ENCODE results near the gene LMAN2. TPM values are rescaled to one million over a fixed set of nuclear protein-coding genes. Genes with fewer than 3 reads are reported as not detected.

LMAN2 gene
- total and polyA plus RNA-seq, 2 experiments from 2014 or later: 153 to 227 TPM

- ATAC-seq (no peak), DNase-seq (ENCODE audit: low spot score) (no peak)
- Histone ChIP-seq H3K36me3 (ENCODE audit: insufficient read depth) (peaks cover 5% of the 10 kb centered on the region; the same call in 1 of the 2 replicates), H3K4me3 (no peak overlapping the region), H2AFZ (no peak overlapping the region), H3K79me2 (replicated peaks; ENCODE audit: insufficient read depth) (no peaks in the 10 kb centered on the region), H3F3A (replicated peaks; ENCODE audit: low read depth) (no peaks in the 10 kb centered on the region), H3K9me2 (ENCODE audit: insufficient read depth) (no peaks in the 10 kb centered on the region), H3K27me3 (ENCODE audit: insufficient read depth) (no peaks in the 10 kb centered on the region), H3K27ac (ENCODE audit: low read depth) (no peak overlapping the region), H4K20me1 (replicated peaks; ENCODE audit: insufficient read depth) (peaks cover 3% of the 10 kb centered on the region; the same call in 1 of the 2 replicates), H3K4me1 (ENCODE audit: insufficient read depth) (no peaks in the 10 kb centered on the region), H3K4me2 (no peak overlapping the region)
- Mint-ChIP-seq H3K9me3 (no peaks in the 10 kb centered on the region), H3K27ac (no peak overlapping the region), H3K4me3 (no peak overlapping the region), H3K27me3 (ENCODE audit: insufficient read depth, low read depth, poor library complexity) (peaks cover 10% of the 10 kb centered on the region), H3K4me1 (peaks cover 14% of the 10 kb centered on the region), H3K36me3 (ENCODE audit: low read depth) (peaks cover 56% of the 10 kb centered on the region)
- TF ChIP-seq CREB1 (CRISPR knock-in tag; IDR thresholded peaks at IDR 0.05; ENCODE audit: low read depth) (no peak), ZNF114 (CRISPR knock-in tag; IDR thresholded peaks at IDR 0.05) (no peak), ZNF331 (CRISPR knock-in tag; IDR thresholded peaks at IDR 0.05; ENCODE audit: low read depth) (no peak), REST (IDR thresholded peaks at IDR 0.05; ENCODE audit: unreplicated experiment) (no peak), EZH2phosphoT487 (IDR thresholded peaks at IDR 0.05; ENCODE audit: unreplicated experiment) (no peak), NANOG (IDR thresholded peaks at IDR 0.05; ENCODE audit: borderline replicate concordance) (no peak), ETS1 (IDR thresholded peaks at IDR 0.05) (no peak), POLR2AphosphoS5 (IDR thresholded peaks at IDR 0.05; ENCODE audit: low read depth) (no peak), JUNB (IDR thresholded peaks at IDR 0.05; ENCODE audit: unreplicated experiment) (no peak), EZH2 (IDR thresholded peaks at IDR 0.05; ENCODE audit: low read depth, unreplicated experiment) (no peak), STAT1 (IDR thresholded peaks at IDR 0.05; ENCODE audit: unreplicated experiment) (no peak)
- TF ChIP-seq, protein P1, sequence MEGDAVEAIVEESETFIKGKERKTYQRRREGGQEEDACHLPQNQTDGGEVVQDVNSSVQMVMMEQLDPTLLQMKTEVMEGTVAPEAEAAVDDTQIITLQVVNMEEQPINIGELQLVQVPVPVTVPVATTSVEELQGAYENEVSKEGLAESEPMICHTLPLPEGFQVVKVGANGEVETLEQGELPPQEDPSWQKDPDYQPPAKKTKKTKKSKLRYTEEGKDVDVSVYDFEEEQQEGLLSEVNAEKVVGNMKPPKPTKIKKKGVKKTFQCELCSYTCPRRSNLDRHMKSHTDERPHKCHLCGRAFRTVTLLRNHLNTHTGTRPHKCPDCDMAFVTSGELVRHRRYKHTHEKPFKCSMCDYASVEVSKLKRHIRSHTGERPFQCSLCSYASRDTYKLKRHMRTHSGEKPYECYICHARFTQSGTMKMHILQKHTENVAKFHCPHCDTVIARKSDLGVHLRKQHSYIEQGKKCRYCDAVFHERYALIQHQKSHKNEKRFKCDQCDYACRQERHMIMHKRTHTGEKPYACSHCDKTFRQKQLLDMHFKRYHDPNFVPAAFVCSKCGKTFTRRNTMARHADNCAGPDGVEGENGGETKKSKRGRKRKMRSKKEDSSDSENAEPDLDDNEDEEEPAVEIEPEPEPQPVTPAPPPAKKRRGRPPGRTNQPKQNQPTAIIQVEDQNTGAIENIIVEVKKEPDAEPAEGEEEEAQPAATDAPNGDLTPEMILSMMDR (conservative IDR thresholded peaks at IDR 0.05; ENCODE audit: low read depth in 2 of 2): no peak
- TF ChIP-seq, protein P2, sequence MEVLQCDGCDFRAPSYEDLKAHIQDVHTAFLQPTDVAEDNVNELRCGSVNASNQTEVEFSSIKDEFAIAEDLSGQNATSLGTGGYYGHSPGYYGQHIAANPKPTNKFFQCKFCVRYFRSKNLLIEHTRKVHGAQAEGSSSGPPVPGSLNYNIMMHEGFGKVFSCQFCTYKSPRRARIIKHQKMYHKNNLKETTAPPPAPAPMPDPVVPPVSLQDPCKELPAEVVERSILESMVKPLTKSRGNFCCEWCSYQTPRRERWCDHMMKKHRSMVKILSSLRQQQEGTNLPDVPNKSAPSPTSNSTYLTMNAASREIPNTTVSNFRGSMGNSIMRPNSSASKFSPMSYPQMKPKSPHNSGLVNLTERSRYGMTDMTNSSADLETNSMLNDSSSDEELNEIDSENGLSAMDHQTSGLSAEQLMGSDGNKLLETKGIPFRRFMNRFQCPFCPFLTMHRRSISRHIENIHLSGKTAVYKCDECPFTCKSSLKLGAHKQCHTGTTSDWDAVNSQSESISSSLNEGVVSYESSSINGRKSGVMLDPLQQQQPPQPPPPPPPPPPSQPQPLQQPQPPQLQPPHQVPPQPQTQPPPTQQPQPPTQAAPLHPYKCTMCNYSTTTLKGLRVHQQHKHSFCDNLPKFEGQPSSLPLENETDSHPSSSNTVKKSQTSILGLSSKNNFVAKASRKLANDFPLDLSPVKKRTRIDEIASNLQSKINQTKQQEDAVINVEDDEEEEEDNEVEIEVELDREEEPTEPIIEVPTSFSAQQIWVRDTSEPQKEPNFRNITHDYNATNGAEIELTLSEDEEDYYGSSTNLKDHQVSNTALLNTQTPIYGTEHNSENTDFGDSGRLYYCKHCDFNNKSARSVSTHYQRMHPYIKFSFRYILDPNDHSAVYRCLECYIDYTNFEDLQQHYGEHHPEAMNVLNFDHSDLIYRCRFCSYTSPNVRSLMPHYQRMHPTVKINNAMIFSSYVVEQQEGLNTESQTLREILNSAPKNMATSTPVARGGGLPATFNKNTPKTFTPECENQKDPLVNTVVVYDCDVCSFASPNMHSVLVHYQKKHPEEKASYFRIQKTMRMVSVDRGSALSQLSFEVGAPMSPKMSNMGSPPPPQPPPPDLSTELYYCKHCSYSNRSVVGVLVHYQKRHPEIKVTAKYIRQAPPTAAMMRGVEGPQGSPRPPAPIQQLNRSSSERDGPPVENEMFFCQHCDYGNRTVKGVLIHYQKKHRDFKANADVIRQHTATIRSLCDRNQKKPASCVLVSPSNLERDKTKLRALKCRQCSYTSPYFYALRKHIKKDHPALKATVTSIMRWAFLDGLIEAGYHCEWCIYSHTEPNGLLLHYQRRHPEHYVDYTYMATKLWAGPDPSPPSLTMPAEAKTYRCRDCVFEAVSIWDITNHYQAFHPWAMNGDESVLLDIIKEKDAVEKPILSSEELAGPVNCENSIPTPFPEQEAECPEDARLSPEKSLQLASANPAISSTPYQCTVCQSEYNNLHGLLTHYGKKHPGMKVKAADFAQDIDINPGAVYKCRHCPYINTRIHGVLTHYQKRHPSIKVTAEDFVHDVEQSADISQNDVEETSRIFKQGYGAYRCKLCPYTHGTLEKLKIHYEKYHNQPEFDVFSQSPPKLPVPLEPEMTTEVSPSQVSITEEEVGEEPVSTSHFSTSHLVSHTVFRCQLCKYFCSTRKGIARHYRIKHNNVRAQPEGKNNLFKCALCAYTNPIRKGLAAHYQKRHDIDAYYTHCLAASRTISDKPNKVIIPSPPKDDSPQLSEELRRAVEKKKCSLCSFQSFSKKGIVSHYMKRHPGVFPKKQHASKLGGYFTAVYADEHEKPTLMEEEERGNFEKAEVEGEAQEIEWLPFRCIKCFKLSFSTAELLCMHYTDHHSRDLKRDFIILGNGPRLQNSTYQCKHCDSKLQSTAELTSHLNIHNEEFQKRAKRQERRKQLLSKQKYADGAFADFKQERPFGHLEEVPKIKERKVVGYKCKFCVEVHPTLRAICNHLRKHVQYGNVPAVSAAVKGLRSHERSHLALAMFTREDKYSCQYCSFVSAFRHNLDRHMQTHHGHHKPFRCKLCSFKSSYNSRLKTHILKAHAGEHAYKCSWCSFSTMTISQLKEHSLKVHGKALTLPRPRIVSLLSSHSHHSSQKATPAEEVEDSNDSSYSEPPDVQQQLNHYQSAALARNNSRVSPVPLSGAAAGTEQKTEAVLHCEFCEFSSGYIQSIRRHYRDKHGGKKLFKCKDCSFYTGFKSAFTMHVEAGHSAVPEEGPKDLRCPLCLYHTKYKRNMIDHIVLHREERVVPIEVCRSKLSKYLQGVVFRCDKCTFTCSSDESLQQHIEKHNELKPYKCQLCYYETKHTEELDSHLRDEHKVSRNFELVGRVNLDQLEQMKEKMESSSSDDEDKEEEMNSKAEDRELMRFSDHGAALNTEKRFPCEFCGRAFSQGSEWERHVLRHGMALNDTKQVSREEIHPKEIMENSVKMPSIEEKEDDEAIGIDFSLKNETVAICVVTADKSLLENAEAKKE (CRISPR knock-in tag; IDR thresholded peaks at IDR 0.05): no peak
Measured at GRCh38 chr5:177333420-177334154, 17.9 kb downstream of the LMAN2 start.

Measured in GM23338 (cell line).